Gastroesophageal sphincter (tissue), 3 donors: ENCODE data around the gene PTCD1.
"Not testable (repeated sequence)": the region's sequence is repeated elsewhere in the genome, so short reads cannot be mapped to it uniquely, and the experiment has no call there.

ENCODE experiments used
- CTCF ChIP-seq, 4 experiments: fragments of 200-600 bp in 2 of 4; fragments of 450-650 bp in 2 of 4; sonication (generic) in 1 of 4; IDR thresholded peaks; one replicate each; pipeline ENCODE4 v1.5.1; 2017 to 2019; ENCODE audit warnings: antibody characterized with exemption in 4 of 4, mild to moderate bottlenecking in 2 of 4, moderate library complexity in 2 of 4
- EP300 ChIP-seq: sonication (generic); formaldehyde crosslinking; IDR thresholded peaks from one replicate; pipeline ENCODE4 v1.6.1; 2017; ENCODE audit warnings: antibody characterized with exemption, mild to moderate bottlenecking
- POLR2A ChIP-seq, 2 donors: fragments of 450-650 bp; IDR thresholded peaks; one replicate each; pipeline ENCODE4 v1.6.1; 2017; ENCODE audit warnings: antibody characterized with exemption in 2 of 2, mild to moderate bottlenecking in 2 of 2, moderate library complexity in 1 of 2
- POLR2AphosphoS5 ChIP-seq: sonication (generic); formaldehyde crosslinking; IDR thresholded peaks from one replicate; pipeline ENCODE4 v1.6.1; 2017; ENCODE audit warnings: antibody characterized with exemption

GRCh38 chr7:99387239-99387635 is 51.4 kb downstream of the PTCD1 start:
- TF ChIP-seq EP300; CTCF (IDR thresholded peaks at IDR 0.05); POLR2AphosphoS5; POLR2A (IDR thresholded peaks at IDR 0.05): not testable (repeated sequence)
